ENCODE measurements around the gene GPRC5A. TPM values are rescaled to one million over a fixed set of nuclear protein-coding genes. Genes with fewer than 3 reads are reported as not detected.

GPRC5A gene
- total RNA-seq, 1 experiment from 2014 or later: 2.6 TPM

DNA sequence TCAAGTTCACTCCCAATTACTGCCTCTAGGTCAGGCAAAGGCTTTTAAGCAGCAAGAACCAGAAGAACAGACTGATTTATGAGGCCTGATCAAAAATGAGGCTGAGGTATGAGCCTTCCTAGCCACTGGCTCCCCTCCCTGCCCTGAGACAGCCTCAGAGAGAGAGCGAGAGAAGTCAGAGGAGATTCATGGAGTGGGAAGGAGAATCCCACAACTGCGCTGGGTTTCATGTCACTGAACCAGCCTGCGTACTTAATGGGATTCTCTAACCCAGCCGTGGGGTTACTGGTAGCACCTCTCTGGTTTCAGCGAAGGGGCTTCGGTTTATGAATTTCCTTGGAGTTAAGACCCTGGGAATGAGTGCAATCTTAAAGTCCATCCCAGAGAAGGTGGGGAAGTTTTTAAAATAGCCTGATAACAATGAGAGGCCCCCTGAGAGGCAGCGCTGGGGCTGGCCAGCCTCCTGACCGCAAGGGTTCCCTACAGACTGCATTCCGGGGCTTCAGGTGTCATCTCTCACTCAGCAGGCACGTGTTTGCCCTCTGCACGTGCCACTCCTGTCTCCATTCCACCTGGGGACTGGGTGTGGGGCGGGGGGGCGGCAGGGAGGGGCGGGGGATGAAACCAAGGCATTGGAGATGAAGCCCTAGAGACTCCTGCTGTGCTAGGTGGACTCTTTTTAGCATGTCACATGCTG, 6.1 kb upstream of the GPRC5A start:
- no peak for DNase-seq (ENCODE audit: low read depth)

DNA sequence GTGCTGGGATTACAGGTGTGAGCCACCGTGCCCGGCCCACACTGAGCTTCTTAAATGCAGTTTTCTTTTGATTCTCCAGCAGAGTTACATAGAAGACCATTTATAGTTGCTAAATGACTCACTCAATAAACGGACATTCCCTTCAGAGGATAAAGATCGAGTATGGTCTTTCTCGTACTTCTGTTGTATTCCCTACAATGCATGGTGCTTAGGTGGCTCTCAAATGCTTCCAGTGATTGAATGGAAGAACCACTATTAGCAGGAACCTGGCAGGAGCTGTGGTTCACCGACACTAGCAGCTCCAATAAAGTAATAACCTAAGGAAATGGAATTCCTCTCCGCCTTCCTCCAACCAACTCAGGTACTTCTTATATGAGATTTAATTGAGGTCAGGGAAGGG, 3.9 kb upstream of the GPRC5A start:
- no peak for DNase-seq (ENCODE audit: low read depth)

DNA sequence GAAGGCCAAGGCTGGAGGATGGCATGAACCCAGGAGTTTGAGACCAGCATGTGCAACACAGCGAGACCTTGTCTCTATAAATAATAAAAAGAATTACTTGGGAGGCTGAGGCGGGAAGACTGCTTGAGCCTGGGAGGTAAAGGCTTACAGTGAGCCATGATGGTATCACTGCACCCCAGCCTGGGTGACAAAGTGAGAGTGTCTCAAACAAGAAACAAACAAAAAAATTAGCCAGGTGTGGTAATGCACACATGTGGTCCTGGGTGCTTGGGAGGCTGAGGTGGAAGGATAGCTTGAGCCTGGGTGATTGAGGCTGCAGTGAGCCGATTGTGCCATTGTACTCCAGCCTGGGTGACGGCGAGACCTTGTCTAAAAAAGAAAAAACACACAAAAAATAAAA, 1.7 kb upstream of the GPRC5A start:
- DNase-seq (ENCODE audit: low read depth): no peak

DNA sequence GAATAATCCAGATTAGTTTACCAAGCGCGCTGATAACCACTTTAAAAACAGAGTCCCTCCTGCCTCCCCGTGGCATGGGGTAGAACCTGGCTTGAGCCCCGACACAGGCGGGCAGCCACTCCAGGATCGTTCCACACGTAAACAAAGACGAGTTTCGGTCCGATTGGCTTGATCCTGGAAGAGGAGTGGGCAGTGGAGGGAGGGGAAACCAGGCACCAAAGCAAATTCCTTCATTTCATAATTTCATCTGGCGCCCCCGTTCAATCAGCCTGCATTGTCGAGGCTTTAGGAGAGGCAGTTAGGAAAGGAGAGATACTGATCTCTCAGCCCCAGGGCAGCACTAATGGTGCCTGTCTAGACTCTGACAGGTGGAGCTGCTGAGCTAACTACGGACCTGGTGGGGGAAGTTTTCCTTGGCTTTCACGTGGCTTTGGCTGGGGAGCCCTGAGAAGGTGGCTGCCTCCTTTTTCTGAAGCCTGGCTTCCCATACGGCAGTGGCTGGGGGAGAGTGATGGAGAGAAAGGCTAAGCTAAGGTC, 751 bp upstream of the GPRC5A start:
- DNase-seq (ENCODE audit: low read depth): peak; percentile 10

DNA sequence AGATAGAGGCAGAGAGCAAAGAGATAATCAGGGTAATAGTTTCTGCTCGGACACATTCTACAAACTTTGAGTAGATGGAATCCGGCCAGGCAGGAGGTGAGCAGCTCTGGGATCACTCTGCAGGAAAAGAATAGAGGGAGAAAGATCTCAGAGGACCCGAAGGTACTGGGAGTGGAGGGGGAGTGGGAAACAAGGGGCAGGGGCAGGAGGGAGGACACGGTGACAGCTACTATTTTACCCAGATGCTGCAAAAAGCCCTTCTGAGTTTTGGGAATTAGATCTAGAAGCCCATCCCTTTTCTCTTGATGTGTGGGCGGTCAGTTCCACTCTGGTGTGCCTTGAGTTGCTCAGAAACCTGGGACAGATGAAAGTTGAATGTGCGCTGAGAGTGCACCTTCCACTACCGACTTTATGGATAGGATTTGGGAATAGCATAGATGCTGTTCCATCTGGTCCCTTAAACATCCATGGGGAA, 556 bp downstream of the GPRC5A start:
- DNase-seq (ENCODE audit: low read depth): no peak

DNA sequence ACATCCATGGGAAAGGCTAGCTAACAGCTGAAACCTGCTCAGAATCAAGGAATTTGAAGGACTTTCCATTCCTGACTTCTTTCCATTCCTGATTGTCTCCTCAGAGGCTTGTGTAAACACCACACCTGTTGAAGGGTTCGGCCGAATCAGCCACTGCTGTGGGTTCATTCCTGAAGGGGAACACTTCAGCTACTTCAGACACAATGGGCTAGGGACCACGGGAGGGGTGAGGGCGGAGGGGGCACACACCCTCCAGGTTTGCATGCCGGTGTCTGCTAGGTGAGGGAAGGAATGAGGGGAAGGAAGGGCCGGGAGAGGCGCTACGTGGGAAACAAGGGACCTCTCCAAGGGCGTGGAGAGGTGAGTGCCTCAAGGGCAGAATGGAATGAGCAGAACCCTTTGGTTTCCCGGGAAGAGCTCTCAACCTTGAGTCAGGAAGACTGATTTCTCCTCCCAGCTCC, 1.3 kb downstream of the GPRC5A start:
- no peak for DNase-seq (ENCODE audit: low read depth)

DNA sequence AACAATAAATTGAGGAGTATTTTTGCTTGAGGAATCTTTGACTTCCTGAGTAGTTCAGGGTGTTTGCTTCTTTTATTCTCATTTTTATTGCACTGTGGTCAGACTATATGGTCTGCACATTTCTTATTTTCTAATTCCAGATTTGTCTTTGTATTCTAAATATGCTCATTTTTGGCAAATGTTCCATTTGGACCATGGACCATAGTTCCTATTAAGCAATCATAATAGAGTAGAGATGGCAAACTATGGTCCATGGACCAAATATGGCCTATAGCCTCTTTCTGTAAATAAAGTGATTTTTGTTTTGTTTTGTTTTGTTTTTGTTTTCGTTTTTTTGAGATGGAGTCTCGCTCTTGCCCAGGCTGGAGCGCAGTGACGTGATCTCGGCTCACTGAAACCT, 2.1 kb downstream of the GPRC5A start:
- no peak for DNase-seq (ENCODE audit: low read depth)

DNA sequence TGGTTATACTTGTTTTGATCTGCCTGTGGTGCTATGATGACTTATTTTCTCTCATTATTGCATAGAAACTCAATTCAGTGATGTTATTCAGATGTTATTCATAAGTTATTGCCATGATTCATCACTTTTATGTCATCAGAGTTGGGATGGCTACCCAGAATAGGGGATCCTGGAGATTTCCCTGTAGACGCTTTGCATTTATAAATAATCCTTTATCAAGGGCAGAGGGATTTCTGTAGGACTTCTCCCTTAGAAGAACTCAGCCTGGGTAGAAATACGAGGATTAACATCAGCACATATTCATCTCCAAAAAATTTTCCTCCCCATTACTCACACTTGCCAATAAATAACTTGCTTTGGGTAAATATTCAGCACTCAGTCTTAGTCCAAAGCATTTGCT, 4.9 kb downstream of the GPRC5A start:
- peak; percentile 73 for DNase-seq (ENCODE audit: low read depth)

DNA sequence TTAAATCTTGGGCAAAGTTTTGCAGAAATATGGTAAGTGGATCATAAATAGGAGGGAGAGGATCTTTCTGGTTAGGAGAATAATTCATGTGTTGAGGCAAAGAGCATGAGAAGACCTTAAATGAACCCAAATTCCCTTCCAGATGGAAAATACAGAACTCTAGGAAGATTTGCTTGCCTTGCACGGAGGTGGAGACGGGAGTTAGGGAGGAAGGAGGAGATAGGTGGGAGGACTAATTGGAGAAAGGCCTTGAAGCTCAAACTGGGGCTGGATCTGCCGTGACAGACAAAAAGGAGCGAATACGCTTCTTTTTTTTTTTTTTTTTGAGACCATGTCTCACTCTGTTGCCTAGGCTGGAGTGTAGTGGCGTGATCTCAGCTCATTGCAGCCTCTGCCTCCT, 5.9 kb downstream of the GPRC5A start:
- DNase-seq (ENCODE audit: low read depth): no peak

DNA sequence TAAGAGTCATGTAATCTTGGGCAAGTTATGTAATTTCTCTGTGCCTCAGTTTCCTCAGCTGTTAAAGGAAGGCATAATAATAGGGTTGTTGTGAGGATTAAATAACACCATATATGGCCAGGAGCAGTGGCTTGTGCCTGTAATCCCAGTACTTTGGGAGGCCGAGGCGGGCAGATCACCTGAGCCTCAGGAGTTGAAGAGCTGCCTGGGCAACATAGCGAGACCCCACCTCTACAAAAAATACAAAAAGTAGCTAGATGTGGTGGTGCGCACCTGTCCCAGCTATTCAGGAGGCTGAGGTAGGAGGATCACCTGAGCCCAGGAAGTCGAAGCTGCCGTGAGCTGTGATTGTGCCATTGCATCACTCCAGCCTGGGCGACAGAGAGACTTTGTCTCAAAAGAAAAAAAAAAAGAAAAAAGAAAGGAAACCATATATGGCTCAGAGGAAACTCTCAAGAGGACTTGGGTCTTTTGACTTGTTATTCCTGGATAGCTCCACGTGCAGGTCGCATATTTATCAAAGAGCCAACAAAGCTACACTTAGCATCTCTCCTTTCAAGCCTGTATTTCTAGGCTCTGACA, 6.9 kb downstream of the GPRC5A start:
- DNase-seq (ENCODE audit: low read depth): no peak

DNA sequence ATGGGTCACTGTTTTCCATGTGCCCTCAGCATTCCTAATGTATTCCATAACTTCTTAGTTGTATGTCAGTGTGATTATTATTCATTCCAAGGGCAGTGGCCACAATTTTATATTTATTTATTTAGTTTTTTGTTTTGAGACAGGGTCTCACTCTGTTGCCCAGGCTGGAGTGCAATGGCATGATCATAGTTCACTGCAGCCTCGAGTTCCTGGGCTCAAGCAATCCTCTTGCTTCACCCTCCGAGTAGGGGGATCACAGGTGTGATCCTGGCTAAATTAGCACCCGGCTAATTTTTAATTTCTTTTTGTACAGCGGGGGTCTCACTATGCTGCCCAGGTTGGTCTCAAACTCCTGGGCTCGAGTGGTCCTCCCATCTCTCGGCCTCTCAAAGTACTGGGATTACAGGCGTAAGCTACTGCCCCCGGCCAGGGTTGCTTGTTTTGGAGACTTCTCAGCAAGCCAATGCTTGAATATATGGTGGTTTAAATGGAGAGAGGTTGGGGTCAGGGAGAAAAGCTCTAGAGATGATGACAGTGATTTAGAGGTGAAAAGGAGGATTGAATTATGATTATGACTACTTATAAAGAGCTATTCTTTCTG, 7.6 kb downstream of the GPRC5A start:
- no peak for DNase-seq (ENCODE audit: low read depth)

DNA sequence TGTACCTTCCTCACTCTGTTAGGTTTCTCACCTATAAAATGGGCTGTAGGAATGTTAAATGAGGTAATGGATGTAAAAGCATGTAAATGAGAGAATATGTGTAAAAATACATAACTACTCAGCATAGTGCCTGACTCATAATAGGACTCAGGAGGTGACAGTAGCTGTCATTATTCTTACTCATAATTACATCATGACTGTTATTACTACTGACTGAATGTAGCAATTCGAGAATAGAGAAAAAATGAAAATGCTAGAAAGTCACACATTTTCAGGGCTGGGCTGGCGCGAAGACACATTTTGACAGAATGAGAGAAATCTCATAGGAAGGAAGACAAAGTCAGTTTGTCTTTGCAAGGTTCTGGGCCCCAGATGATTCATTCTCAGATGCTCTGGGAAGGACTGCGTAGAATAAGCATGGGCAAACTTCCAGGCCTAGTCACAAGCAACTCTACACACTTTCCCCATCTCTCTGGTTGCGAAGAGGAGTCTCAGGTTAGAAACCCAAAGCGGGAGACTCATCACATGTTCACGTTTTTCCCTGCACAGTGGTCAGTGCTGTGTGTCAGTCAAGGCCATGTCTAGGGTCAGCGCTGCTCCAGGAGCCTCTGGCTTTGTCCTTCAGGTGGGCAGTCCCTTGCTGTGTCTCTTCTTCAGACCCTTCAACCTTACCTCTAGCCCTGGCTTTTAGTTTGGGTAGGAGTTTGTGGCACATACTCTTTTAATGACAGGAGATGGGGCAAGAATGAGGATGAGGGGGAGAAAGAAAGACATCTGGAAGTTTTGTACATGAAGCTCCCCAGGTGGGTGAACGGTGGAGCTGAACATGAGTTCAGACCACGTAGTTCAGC, 8.4 kb downstream of the GPRC5A start:
- DNase-seq (ENCODE audit: low read depth): peak; percentile 83

DNA sequence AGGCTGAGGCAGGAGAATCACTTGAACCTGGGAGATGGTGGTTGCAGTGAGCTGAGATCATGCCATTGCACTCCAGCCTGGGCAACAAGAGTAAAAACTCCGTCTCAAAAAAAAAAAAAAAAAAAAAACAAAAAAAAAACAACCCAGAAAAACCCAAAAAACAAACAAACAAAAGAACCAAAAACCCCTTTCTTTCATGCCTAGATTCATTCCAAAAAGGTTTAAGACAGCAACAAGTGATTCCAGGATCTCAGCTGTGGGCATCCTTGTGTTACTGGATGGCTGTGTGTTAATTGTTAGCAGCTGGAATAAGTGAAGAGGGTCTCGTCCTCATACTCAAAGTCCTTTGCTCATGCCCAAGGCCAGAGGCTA, 9.4 kb downstream of the GPRC5A start:
- no peak for DNase-seq (ENCODE audit: low read depth)

DNA sequence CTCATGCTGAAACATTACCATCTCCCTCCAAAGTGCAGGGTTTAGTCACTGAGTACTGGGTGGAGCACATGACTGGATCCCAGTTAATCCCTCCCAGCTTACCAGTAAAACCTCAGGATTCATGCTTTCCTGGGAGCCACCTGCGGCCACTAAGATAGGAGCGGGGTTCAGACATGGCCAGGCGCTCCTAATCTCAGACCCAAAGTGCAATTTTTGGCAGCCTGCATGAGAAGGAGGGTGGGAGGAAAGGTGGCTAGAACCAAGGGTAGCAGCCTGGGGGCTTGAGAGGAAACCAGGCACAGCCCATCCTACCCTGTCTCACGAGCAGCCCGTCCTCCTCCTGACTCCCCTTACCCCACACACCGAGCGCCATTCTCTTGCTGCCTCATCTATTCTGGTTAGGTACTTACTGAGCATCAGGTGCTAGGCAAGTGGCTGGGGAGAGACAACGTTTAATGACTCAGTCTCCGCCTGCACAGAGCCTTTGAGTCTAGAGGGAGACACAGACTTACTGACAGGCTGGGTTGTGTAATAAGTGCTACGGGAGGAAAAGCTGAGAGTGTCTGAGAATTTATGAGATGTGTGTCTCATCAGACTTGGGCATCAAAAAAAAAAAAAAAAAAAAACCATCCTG, 9.9 kb downstream of the GPRC5A start:
- peak; percentile 87 for DNase-seq (ENCODE audit: low read depth)

DNA sequence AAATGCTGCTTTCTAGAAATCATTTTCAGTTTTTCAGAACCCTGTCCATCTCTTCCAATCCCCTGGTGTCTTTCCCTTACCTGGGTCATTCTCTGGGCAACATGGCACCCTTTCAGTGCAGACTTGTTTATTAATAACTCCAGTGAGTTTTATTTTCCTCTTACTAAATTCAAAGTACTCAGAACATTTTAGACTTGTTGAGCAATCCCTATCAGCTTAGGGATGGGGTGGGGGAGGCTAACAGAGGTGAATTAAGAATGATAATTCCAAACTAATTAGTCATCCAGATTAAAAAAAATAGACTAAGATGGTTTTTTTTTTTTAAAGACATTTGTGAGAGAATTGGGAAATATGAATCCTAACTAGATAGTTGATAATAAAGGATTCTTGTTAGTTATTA, 10.7 kb downstream of the GPRC5A start:
- peak; percentile 61 for DNase-seq (ENCODE audit: low read depth)

DNA sequence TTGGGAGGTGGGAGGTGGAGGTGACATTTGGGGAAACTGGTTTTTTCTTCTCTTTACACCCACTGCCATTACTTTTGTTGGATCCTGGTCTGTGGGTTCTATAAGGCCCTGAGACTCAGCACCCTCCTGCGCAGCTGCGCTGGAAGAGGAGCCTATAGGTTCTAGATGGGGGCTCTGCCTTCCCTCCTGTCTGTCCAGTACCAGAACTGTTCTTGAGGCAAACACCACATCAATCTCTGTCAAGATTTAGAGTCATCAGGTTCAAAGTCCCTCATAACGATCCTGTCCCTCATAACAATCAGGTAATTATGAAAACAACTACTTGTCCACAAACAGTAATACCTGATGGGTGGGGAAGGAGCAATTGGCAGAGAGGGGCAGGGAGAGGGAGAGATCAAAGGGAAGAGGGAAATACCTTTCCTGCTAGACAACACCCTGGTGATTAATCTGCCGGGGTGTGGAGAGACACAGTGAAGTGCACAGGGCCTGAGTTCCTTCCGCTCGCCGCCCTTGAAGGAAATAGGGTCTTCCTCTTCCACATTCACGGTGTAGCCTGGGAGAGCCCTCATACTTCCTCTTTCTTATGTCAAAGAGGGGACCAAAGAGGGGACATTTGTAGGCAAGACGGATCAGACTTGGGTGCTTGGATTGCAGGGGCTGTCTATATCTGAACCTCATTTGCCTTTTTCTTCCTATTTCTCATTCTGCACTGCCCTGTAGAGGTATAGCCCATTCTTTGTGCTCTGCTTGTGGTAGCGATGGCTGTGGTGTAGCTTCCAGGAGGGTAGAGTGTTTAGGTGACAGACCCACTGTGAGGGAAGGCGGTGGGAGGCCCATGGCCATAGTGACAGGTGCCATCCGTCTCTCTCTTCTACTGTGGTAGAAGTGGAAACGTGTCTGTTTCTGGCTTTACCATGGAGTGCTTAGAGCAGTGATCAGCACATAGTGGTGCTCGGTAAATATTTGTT, 12.6 kb downstream of the GPRC5A start:
- DNase-seq (ENCODE audit: low read depth): no peak

DNA sequence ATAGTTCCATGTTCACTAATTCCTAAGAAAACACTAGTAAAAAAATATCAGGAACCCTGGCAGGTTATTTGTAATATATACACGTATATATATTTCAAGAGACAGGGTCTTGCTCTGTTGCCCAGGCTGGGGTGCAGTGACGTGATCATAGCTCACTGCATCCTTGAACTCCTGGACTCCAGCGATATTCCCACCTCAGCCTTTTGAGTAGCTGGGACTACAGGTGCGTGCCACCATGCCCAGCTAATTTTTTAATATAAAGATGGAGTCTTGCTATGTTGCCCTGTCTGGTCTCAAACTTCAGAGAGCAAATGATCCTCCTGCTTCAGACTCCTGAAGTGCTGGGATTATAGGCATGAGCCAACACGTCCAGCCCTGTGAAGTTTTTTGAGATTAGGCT, 16.2 kb downstream of the GPRC5A start:
- DNase-seq (ENCODE audit: low read depth): no peak

DNA sequence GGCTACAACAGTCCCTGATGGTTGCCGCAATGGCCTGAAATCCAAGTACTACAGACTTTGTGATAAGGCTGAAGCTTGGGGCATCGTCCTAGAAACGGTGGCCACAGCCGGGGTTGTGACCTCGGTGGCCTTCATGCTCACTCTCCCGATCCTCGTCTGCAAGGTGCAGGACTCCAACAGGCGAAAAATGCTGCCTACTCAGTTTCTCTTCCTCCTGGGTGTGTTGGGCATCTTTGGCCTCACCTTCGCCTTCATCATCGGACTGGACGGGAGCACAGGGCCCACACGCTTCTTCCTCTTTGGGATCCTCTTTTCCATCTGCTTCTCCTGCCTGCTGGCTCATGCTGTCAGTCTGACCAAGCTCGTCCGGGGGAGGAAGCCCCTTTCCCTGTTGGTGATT, 16.9 kb downstream of the GPRC5A start:
- no peak for DNase-seq (ENCODE audit: low read depth)

DNA sequence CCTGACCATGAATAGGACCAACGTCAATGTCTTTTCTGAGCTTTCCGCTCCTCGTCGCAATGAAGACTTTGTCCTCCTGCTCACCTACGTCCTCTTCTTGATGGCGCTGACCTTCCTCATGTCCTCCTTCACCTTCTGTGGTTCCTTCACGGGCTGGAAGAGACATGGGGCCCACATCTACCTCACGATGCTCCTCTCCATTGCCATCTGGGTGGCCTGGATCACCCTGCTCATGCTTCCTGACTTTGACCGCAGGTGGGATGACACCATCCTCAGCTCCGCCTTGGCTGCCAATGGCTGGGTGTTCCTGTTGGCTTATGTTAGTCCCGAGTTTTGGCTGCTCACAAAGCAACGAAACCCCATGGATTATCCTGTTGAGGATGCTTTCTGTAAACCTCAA, 17.3 kb downstream of the GPRC5A start:
- no peak for DNase-seq (ENCODE audit: low read depth)

Data from LHCN-M2 (cell line).